ENCODE results near the gene PLXNA4. TPM values are rescaled to one million over a fixed set of nuclear protein-coding genes. Genes with fewer than 3 reads are reported as not detected.

PLXNA4 gene
- total and polyA plus RNA-seq, 9 of the 15 experiments (the other 6 are each of a cell fraction or from before 2014, with no cell fraction given): under 0.01 to 0.09 TPM; not detected in 7

GRCh38 chr7:132428247-132428919 lies 147.9 kb downstream of the PLXNA4 start:
- H3K27me3 ChIP-seq (ENCODE audit: control insufficient read depth in 2 of 2, insufficient read depth in 2 of 2, low read length in 2 of 2): peaks cover 4 to 31% of the 10 kb centered on the region in 2 experiments; a peak in 3 of 5 replicates
- BruUV-seq (replicated peaks): no TSS peak
- H3K9me1 ChIP-seq (ENCODE audit: control insufficient read depth, insufficient read depth, low read length): no peaks in the 10 kb centered on the region
- TF ChIP-seq NCOR1 (IDR thresholded peaks at IDR 0.05): no peak
- TF ChIP-seq SNIP1 (IDR thresholded peaks at IDR 0.05; ENCODE audit: low read depth): no peak
- no peak for TF ChIP-seq CSDE1 (IDR thresholded peaks at IDR 0.05)
- TF ChIP-seq SIN3B (IDR thresholded peaks at IDR 0.05; ENCODE audit: low read depth): no peak
- TF ChIP-seq KDM2B (CRISPR knock-in tag; IDR thresholded peaks at IDR 0.05): no peak
- no peak for TF ChIP-seq GTF2F1 (IDR thresholded peaks at IDR 0.05; ENCODE audit: low read depth, low read length)
- TF ChIP-seq SIN3A (IDR thresholded peaks at IDR 0.05; ENCODE audit: borderline replicate concordance in 2 of 2, control insufficient read depth in 1 of 2, low read depth in 2 of 2, low read length in 2 of 2): no peak
- no peak for TF ChIP-seq SETDB1 (IDR thresholded peaks at IDR 0.05; ENCODE audit: low read length)
- no peak for TF ChIP-seq TCF7L2 (IDR thresholded peaks at IDR 0.05; ENCODE audit: low read depth, low read length)
- no peak for TF ChIP-seq HNRNPK (IDR thresholded peaks at IDR 0.05; ENCODE audit: low read depth, low read length, poor library complexity, severe bottlenecking)
- TF ChIP-seq TCFL5 (CRISPR knock-in tag; conservative IDR thresholded peaks at IDR 0.05): no peak
- no peak for TF ChIP-seq POLR2A (conservative IDR thresholded peaks at IDR 0.05)
- no peaks in the 10 kb centered on the region for H4K20me1 ChIP-seq (replicated peaks; ENCODE audit: control insufficient read depth, insufficient read depth, low read length)
- ChIA-PET POLR2A (interaction anchor here (1.0 kb wide), 1 partner anchor 10 kb away, joined by 4 read pairs; no protein-coding TSS in a partner anchor), CTCF (ENCODE audit: low intra/inter-chr PET ratio) (no interaction called here)
- ATAC-seq (no peak), FAIRE-seq (no peak), DNase-seq (ENCODE audit: extremely low read depth in 1 of 4, low spot score in 3 of 4) (no peak)
- no peaks in the 10 kb centered on the region; a peak in 2 of 5 replicates for H3K4me1 ChIP-seq (replicated peaks in 1 of 2; ENCODE audit: control insufficient read depth in 2 of 2, insufficient read depth in 2 of 2, low read length in 2 of 2)
- 1% methylated on average over 12 of the region's 12 CpGs for whole genome bisulfite sequencing (ENCODE audit: insufficient coverage, low coverage, missing lambda C conversion rate)
- H2AFZ ChIP-seq (ENCODE audit: low read depth, low read length): no peak overlapping the region
- intact Hi-C loops (cut with micrococcal nuclease): no loop called here
- no peaks in the 10 kb centered on the region for H3K36me3 ChIP-seq (ENCODE audit: control insufficient read depth, insufficient read depth, low read length)
- H3K79me2 ChIP-seq (ENCODE audit: control insufficient read depth, insufficient read depth, low read length): no peaks in the 10 kb centered on the region
- H3K4me2 ChIP-seq (ENCODE audit: insufficient read depth, low read length): no peak overlapping the region
- in situ Hi-C loops (cut with MboI): no loop called here
- H3K9me3 ChIP-seq (replicated peaks; ENCODE audit: control insufficient read depth, insufficient read depth, low read depth, low read length): no peaks in the 10 kb centered on the region
- no peak overlapping the region for H3K9ac ChIP-seq (ENCODE audit: insufficient read depth in 1 of 2, low read depth in 2 of 2, low read length in 2 of 2)
- no peak overlapping the region for H3K27ac ChIP-seq (ENCODE audit: extremely low read depth, low read depth, low read length)
- no peak overlapping the region for H3K4me3 ChIP-seq
